Measurements from ENCODE around the gene ELF2. TPM values are rescaled to one million over a fixed set of nuclear protein-coding genes. Genes with fewer than 3 reads are reported as not detected.

Gene ELF2
- polyA plus RNA-seq, 3 donors, result 14.0 to 34.3 (median 18.9) TPM

DNA sequence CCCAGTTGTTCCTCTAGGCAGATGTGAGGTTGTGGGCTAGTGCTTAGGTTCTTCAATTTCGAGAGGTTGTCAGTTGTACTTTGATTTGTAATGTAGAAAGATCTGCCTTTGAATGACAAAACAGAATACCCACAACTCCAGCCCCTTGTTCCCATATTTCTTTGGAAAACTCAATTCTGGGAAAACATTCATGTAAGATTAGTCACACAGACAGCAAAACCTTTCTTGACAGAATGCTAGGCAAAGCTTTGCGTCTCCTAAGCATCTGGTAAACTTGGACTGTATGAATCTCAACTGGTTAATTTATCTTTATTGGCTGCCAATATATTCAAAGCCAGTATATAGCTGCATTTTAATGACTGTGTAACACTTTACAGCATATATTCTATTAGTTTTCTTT lies 126.6 kb downstream of the ELF2 start:
- Histone ChIP-seq H3K9ac (ENCODE audit: insufficient read depth, low read length, poor library complexity, severe bottlenecking) (no peak overlapping the region), H3K27ac (ENCODE audit: low read depth in 1 of 2, low read length in 2 of 2) (peak overlapping the region in 1 of 2 donors; percentile 17), H3K4me1 (ENCODE audit: control insufficient read depth in 1 of 2, insufficient read depth in 2 of 2, low read length in 2 of 2) (peaks cover 0 to 5% of the 10 kb centered on the region in 2 donors), H3K4me2 (replicated peaks; ENCODE audit: extremely low read depth, low read length, poor library complexity, severe bottlenecking) (no peak overlapping the region), H3K9me3 (replicated peaks in 1 of 2; ENCODE audit: control insufficient read depth in 1 of 2, insufficient read depth in 1 of 2, low read length in 2 of 2) (no peaks in the 10 kb centered on the region), H3K4me3 (replicated peaks in 1 of 3; ENCODE audit: low read depth in 2 of 3, low read length in 3 of 3) (no peak overlapping the region), H3K27me3 (ENCODE audit: control insufficient read depth in 2 of 2, insufficient read depth in 2 of 2, low read length in 2 of 2) (no peaks in the 10 kb centered on the region), H2AFZ (ENCODE audit: insufficient read depth, low read depth, low read length, poor library complexity, severe bottlenecking) (no peak overlapping the region), H4K20me1 (ENCODE audit: insufficient read depth, low read length) (peaks cover 97% of the 10 kb centered on the region), H3K79me2 (ENCODE audit: insufficient read depth, low read length) (peaks cover 86% of the 10 kb centered on the region), H3K36me3 (replicated peaks in 1 of 2; ENCODE audit: control insufficient read depth in 1 of 2, insufficient read depth in 2 of 2, low read length in 2 of 2) (peaks cover 45 to 88% of the 10 kb centered on the region in 2 donors)
- Mint-ChIP-seq H3K27me3 (ENCODE audit: low read depth in 3 of 3) (no peaks in the 10 kb centered on the region), H3K27ac (peak overlapping the region in 3 of 7 donors; percentile 4 to 42 (median 18)), H3K4me3 (no peak overlapping the region), H3K36me3 (peaks cover 36 to 74% of the 10 kb centered on the region in 2 donors), H3K4me1 (peaks cover 3% of the 10 kb centered on the region), H3K9me3 (no peaks in the 10 kb centered on the region)
- TF ChIP-seq, protein P1, sequence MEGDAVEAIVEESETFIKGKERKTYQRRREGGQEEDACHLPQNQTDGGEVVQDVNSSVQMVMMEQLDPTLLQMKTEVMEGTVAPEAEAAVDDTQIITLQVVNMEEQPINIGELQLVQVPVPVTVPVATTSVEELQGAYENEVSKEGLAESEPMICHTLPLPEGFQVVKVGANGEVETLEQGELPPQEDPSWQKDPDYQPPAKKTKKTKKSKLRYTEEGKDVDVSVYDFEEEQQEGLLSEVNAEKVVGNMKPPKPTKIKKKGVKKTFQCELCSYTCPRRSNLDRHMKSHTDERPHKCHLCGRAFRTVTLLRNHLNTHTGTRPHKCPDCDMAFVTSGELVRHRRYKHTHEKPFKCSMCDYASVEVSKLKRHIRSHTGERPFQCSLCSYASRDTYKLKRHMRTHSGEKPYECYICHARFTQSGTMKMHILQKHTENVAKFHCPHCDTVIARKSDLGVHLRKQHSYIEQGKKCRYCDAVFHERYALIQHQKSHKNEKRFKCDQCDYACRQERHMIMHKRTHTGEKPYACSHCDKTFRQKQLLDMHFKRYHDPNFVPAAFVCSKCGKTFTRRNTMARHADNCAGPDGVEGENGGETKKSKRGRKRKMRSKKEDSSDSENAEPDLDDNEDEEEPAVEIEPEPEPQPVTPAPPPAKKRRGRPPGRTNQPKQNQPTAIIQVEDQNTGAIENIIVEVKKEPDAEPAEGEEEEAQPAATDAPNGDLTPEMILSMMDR (IDR thresholded peaks at IDR 0.05), result no peak
- intact Hi-C loops (cut with micrococcal nuclease), result no loop called here
- no peak for DNase-seq
- WGBS (ENCODE audit: insufficient coverage), result no CpG with 5 or more reads among the region's 2 CpGs

DNA sequence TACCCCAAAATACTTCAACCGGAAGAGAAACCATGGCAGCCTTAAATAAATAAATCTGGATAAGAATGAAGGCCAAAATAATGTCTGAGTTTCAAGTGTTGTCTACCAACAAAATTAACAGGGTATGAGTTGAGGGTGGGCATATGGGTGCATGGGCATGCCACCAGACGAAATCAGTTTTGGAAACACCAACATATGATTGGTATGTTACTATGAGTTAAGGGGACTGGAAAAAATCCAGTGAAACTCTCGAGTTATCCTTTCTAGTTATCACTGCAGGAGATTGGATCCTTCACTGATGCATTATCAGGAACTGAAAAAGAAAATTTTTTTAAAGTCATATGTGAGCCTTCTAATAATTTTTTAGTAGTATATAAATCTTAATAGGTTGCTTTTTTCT lies 129.0 kb downstream of the ELF2 start:
- H2AFZ ChIP-seq (ENCODE audit: insufficient read depth, low read depth, low read length, poor library complexity, severe bottlenecking), result no peak overlapping the region
- no peaks in the 10 kb centered on the region for H3K27me3 Mint-ChIP-seq (ENCODE audit: low read depth in 3 of 3)
- WGBS (ENCODE audit: insufficient coverage), result no CpG with 5 or more reads among the region's 3 CpGs
- no peaks in the 10 kb centered on the region for H3K27me3 ChIP-seq (ENCODE audit: control insufficient read depth in 2 of 2, insufficient read depth in 2 of 2, low read length in 2 of 2)
- no peak overlapping the region for H3K4me3 ChIP-seq (replicated peaks in 1 of 3; ENCODE audit: low read depth in 2 of 3, low read length in 3 of 3)
- peaks cover 32 to 73% of the 10 kb centered on the region in 2 donors for H3K36me3 Mint-ChIP-seq
- DNase-seq, result no peak
- no peak overlapping the region for H3K4me3 Mint-ChIP-seq
- peaks cover 91% of the 10 kb centered on the region for H3K79me2 ChIP-seq (ENCODE audit: insufficient read depth, low read length)
- no peaks in the 10 kb centered on the region for H3K9me3 Mint-ChIP-seq
- peaks cover 44 to 86% of the 10 kb centered on the region in 2 donors for H3K36me3 ChIP-seq (replicated peaks in 1 of 2; ENCODE audit: control insufficient read depth in 1 of 2, insufficient read depth in 2 of 2, low read length in 2 of 2)
- H3K27ac Mint-ChIP-seq, result no peak overlapping the region
- H3K4me2 ChIP-seq (replicated peaks; ENCODE audit: extremely low read depth, low read length, poor library complexity, severe bottlenecking), result no peak overlapping the region
- peaks cover 0 to 5% of the 10 kb centered on the region in 2 donors for H3K4me1 ChIP-seq (ENCODE audit: control insufficient read depth in 1 of 2, insufficient read depth in 2 of 2, low read length in 2 of 2)
- H3K9ac ChIP-seq (ENCODE audit: insufficient read depth, low read length, poor library complexity, severe bottlenecking), result no peak overlapping the region
- H3K27ac ChIP-seq (ENCODE audit: low read depth in 1 of 2, low read length in 2 of 2), result peak overlapping the region in 1 of 2 donors; percentile 23
- no peaks in the 10 kb centered on the region for H3K9me3 ChIP-seq (replicated peaks in 1 of 2; ENCODE audit: control insufficient read depth in 1 of 2, insufficient read depth in 1 of 2, low read length in 2 of 2)
- peaks cover 94% of the 10 kb centered on the region for H4K20me1 ChIP-seq (ENCODE audit: insufficient read depth, low read length)
- H3K4me1 Mint-ChIP-seq, result peaks cover 3% of the 10 kb centered on the region
- intact Hi-C loops (cut with micrococcal nuclease), result no loop called here
- TF ChIP-seq, protein P1 (IDR thresholded peaks at IDR 0.05), result no peak
